NCI-H187 treated with DMSO at 0.1 percent for 48 hours (cell line): Measurements from ENCODE around the gene TLR8.

ENCODE experiments used
- DNase-seq: peaks from one replicate; lab custom pipeline; 2025; lab: John Stamatoyannopoulos, UW

Gene TLR8

GRCh38 chrX:12906046-12906761, at the start of gene TLR8:
Gene TLR8, plus strand, starts transcription at chrX:12906620. Its CDS starts 87 bp downstream, at chrX:12906707.
- DNase-seq, result no peak

GRCh38 chrX:12865359-12865758, 41.1 kb upstream of the TLR8 start:
- DNase-seq, result no peak

GRCh38 chrX:12866451-12867377, 39.7 kb upstream of the TLR8 start, which contains the start of gene TLR7:
Gene TLR7, plus strand, starts transcription at chrX:12867072. Its CDS starts 507 bp downstream, at chrX:12867579.
- no peak for DNase-seq

- no peak for DNase-seq
Observed at GRCh38 chrX:12867685-12868084, 38.7 kb upstream of the TLR8 start.

GRCh38 chrX:12868747-12869146, 37.7 kb upstream of the TLR8 start:
- no peak for DNase-seq

GRCh38 chrX:12871257-12871656, 35.2 kb upstream of the TLR8 start:
- no peak for DNase-seq

- DNase-seq, result no peak
Observed at GRCh38 chrX:12872741-12873140, 33.7 kb upstream of the TLR8 start.

- no peak for DNase-seq
Observed at GRCh38 chrX:12874581-12874980, 31.8 kb upstream of the TLR8 start.

GRCh38 chrX:12877386-12877785, 29.0 kb upstream of the TLR8 start:
- DNase-seq, result no peak

- DNase-seq, result no peak
Observed at GRCh38 chrX:12878536-12878935, 27.9 kb upstream of the TLR8 start.

GRCh38 chrX:12881914-12882313, 24.5 kb upstream of the TLR8 start:
- DNase-seq, result no peak

- DNase-seq, result no peak
Observed at GRCh38 chrX:12885508-12885907, 20.9 kb upstream of the TLR8 start.

GRCh38 chrX:12886545-12886944, 19.9 kb upstream of the TLR8 start:
- no peak for DNase-seq

GRCh38 chrX:12887141-12887540, 19.3 kb upstream of the TLR8 start:
- no peak for DNase-seq

GRCh38 chrX:12887767-12888166, 18.7 kb upstream of the TLR8 start:
- no peak for DNase-seq

GRCh38 chrX:12890467-12890866, 16.0 kb upstream of the TLR8 start:
- no peak for DNase-seq

GRCh38 chrX:12891171-12891570, 15.2 kb upstream of the TLR8 start:
- no peak for DNase-seq

- DNase-seq, result no peak
Observed at GRCh38 chrX:12891915-12892506, 14.4 kb upstream of the TLR8 start.

GRCh38 chrX:12892716-12893115, 13.7 kb upstream of the TLR8 start:
- DNase-seq, result no peak

GRCh38 chrX:12894074-12895030, 12.1 kb upstream of the TLR8 start:
- no peak for DNase-seq

GRCh38 chrX:12895866-12896265, 10.6 kb upstream of the TLR8 start:
- DNase-seq, result no peak

- DNase-seq, result no peak
Observed at GRCh38 chrX:12896935-12897334, 9.5 kb upstream of the TLR8 start.
